Astrocyte of the spinal cord (primary cell): Measurements from ENCODE around the gene PPIP5K2.
A peak's percentile ranks its signal among the peaks of the same experiment; 100 is the strongest.
"Not testable (repeated sequence)": the region's sequence is repeated elsewhere in the genome, so short reads cannot be mapped to it uniquely, and the experiment has no call there.

Experiments
- DNase-seq: peaks from one replicate; pipeline ENCODE4 v3.0.0; 2011; ENCODE audit warnings: low read depth, low spot score
- H3K4me3 ChIP-seq: 2 replicates; pipeline ENCODE4 v1.5.1; 2011; ENCODE audit warnings: low read depth, mild to moderate bottlenecking, low read length, moderate library complexity
- in situ Hi-C: cut with HindIII; loops from 2 replicates; pipeline ENCODE4 v1.10.0; 2017; ENCODE audit warnings: low sequenced_read_pairs
- TF ChIP-seq, protein P1 (sequence below): IDR thresholded peaks from 2 replicates; pipeline ENCODE4 v1.5.1; 2012; ENCODE audit warnings: low read depth, mild to moderate bottlenecking, low read length, inconsistent platforms

PPIP5K2 gene

DNA sequence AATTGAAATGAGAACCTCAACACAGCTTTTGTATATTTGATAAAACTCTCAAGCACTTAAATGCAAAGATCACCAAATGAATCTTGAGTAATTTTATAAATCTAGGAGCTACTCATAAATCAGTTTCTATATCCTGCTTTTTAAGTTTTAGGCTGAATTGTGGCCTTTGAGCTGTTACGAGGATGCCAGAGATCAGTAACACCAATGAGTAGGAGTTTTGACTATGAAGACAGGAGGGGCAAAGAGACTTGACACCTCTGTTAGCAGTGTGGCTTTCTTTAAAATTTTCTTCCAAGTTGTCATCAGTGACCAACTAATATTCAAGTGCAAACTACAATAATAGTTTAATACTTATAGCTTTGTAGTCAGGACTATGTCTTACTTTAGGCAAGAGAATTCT, 12.6 kb downstream of the PPIP5K2 start:
- in situ Hi-C loops, result no loop called here
- no peak for DNase-seq
- TF ChIP-seq, protein P1, sequence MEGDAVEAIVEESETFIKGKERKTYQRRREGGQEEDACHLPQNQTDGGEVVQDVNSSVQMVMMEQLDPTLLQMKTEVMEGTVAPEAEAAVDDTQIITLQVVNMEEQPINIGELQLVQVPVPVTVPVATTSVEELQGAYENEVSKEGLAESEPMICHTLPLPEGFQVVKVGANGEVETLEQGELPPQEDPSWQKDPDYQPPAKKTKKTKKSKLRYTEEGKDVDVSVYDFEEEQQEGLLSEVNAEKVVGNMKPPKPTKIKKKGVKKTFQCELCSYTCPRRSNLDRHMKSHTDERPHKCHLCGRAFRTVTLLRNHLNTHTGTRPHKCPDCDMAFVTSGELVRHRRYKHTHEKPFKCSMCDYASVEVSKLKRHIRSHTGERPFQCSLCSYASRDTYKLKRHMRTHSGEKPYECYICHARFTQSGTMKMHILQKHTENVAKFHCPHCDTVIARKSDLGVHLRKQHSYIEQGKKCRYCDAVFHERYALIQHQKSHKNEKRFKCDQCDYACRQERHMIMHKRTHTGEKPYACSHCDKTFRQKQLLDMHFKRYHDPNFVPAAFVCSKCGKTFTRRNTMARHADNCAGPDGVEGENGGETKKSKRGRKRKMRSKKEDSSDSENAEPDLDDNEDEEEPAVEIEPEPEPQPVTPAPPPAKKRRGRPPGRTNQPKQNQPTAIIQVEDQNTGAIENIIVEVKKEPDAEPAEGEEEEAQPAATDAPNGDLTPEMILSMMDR, result no peak
- no peak overlapping the region for H3K4me3 ChIP-seq

DNA sequence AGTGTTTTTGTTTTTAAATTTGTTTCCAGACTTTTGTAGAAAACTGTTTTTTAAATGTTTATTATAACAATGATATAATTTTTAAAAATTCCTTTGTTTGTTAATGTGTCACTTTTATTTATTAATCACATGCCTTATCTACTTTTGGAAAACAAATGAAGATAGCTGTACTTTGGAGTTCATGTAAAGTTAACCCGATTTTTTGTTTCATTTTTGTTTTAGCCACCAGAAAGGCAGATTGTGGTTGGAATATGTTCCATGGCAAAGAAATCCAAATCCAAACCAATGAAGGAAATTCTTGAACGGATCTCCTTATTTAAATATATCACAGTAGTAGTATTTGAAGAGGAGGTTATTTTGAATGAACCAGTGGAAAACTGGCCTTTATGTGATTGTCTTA, 13.1 kb downstream of the PPIP5K2 start:
- no peak overlapping the region for H3K4me3 ChIP-seq
- TF ChIP-seq, protein P1, result no peak
- DNase-seq, result no peak
- in situ Hi-C loops, result no loop called here

DNA sequence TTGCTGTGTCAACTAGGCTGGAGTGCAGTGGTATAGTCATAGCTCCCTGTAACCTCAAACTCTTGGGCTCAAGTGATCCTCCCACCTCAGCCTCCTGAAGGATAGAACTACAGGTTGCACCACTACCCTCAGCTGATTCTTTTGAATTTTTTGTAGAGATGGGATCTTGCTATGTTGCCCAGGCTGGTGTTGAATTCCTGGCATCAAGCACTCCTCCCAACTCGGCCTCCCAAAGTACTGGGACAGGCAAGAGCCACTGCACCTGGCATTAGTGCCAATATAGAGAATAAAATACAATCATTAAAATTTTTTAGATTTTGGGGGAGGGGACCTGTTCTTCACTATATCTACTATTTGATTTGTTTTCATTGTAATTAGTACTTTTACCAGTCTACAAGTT, 15.4 kb downstream of the PPIP5K2 start:
- TF ChIP-seq, protein P1, result no peak
- H3K4me3 ChIP-seq, result no peak overlapping the region
- DNase-seq, result no peak
- in situ Hi-C loops, result no loop called here

DNA sequence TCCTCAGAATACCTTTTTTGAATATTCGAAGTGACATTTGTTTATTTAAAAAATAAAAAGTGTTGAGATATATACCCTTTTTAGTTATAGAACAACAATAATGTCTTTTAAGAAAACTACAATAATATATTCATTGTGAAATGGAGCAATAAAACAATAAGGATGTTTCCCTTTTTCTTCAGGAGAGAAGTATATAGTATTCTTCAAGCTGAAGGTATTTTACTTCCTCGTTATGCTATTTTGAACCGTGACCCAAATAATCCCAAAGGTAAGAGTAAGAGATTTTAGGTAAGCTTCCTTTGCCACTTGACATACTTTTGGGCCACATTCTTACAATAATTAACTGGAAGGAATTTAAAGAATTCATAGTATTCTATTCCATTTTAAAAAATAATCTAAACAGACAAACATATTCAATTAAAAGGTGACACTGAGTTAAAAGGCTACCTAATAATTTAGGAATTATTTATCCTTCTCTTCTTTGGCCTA, 18.1 kb downstream of the PPIP5K2 start:
- no peak overlapping the region for H3K4me3 ChIP-seq
- TF ChIP-seq, protein P1, result no peak
- in situ Hi-C loops, result no loop called here
- DNase-seq, result no peak

DNA sequence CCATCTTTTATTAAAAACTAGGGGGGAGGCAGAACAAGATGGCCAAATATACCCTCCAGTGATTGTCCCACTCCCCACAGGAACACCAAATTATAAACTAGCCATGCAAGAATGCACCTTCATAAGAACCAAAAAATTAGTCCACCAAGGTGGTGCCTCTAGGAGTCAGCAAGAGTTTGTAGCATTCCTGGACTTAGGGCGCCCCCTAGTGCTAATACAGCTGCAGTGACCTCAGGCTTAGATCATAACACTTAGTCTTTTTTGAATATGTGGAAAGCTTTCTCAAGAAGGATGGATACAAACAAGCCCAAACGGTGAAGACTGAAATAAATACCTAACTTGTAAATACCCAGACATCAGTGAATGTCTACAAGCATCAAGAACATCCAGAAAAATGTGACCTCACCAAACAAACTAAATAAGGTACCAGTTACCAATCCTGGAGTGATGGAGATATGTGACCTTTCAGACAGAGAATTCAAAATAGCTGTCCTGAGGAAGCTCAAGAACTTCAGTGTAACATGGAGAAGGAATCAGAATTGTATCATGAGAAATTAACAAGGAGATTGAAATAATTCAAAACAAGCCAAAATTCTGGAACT, 19.3 kb downstream of the PPIP5K2 start:
- no peak overlapping the region for H3K4me3 ChIP-seq
- TF ChIP-seq, protein P1, result peak; percentile 92
- peak; percentile 76 for DNase-seq
- in situ Hi-C loops, result no loop called here

DNA sequence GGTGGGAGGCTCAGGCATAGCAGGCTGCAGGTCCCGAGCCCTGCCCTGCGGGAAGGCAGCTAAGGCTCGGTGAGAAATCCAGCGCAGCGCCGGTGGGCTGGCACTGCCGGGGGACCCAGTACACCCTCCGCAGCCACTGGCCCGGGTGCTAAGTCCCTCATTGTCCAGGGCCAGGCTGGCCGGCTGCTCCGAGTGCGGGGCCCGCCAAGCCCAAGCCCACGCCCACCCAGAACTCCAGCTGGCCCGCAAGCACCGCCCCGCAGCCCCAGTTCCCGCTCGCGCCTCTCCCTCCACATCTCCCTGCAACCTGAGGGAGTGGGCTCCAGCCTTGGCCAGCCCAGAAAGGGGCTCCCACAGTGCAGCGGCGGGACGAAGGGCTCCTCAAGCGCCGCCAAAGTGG, 22.0 kb downstream of the PPIP5K2 start:
- DNase-seq, in situ Hi-C loops, H3K4me3 ChIP-seq: not testable (repeated sequence)

DNA sequence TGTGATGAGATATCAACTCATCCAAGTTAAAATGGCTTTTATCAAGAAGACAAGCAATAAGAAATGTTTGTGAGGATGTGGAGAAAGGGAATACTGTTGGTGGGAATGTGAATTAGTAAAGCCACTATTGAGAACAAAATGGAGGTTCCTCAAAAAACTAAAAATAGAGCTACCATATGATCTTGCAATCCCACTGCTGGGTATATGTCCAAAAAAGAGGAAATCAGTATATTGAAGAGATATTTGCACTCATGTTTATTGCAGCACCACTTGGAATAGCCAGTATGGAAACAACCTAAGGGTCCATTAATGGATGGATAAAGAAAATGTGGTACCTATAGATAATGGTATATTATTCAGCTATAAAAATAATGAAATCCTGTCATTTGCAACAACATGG, 25.1 kb downstream of the PPIP5K2 start:
- in situ Hi-C loops, result no loop called here
- DNase-seq, result no peak
- TF ChIP-seq, protein P1, result no peak
- no peak overlapping the region for H3K4me3 ChIP-seq
